ENCODE measurements around the gene RELT. TPM values are rescaled to one million over a fixed set of nuclear protein-coding genes. Genes with fewer than 3 reads are reported as not detected.

RELT gene
- total and polyA plus RNA-seq, 2 experiments from 2014 or later: 2.0 to 6.3 TPM

DNA sequence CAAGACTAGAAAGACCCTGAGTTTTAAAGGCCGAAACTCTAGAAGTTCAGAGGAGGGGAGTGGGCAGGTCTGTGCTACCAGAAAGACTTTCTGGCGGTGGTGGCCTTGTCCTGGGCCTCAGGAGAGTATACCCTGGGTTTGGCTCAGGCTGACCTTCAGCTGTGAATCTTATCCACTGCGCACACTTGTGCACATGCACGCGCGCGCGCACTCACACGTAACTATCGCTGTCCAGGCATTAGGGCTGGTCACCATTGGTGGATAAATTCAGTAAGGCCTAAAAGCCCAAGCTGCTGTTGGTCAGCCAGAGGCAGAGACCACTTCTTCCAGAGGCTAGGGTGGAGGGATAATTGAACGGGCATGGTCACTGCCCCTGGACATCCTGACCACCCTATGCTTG lies 43.0 kb upstream of the RELT start:
- H3F3A ChIP-seq (replicated peaks; ENCODE audit: low read depth): 0 out of 2 replicates have a peak, but pooled peaks cover 5% of the 10 kb centered on the region
- 0 out of 2 replicates have a peak overlapping the region, but pooled peaks have one; percentile 42 for H3K4me2 ChIP-seq
- no peak for DNase-seq (ENCODE audit: low spot score)
- Mint-ChIP-seq H3K36me3 (ENCODE audit: low read depth) (no peaks in the 10 kb centered on the region), H3K27me3 (ENCODE audit: insufficient read depth, low read depth, poor library complexity) (peaks cover 51% of the 10 kb centered on the region), H3K27ac (no peak overlapping the region), H3K4me1 (peaks cover 46% of the 10 kb centered on the region), H3K4me3 (peak overlapping the region; percentile 37; the same call in 2 of the 3 replicates), H3K9me3 (no peaks in the 10 kb centered on the region)
- H3K4me1 ChIP-seq (ENCODE audit: insufficient read depth): peaks cover 45% of the 10 kb centered on the region
- H4K20me1 ChIP-seq (replicated peaks; ENCODE audit: insufficient read depth): peaks cover 15% of the 10 kb centered on the region
- H3K36me3 ChIP-seq (ENCODE audit: insufficient read depth): no peaks in the 10 kb centered on the region
- H3K4me3 ChIP-seq: no peak overlapping the region
- no peaks in the 10 kb centered on the region for H3K9me2 ChIP-seq (ENCODE audit: insufficient read depth)
- H2AFZ ChIP-seq: no peak overlapping the region
- H3K79me2 ChIP-seq (replicated peaks; ENCODE audit: insufficient read depth): no peaks in the 10 kb centered on the region
- ATAC-seq: no peak
- H3K27ac ChIP-seq (ENCODE audit: low read depth): no peak overlapping the region
- peaks cover 39% of the 10 kb centered on the region for H3K27me3 ChIP-seq (ENCODE audit: insufficient read depth)
- TF ChIP-seq REST (IDR thresholded peaks at IDR 0.05; ENCODE audit: unreplicated experiment) (no peak), ZNF331 (CRISPR knock-in tag; IDR thresholded peaks at IDR 0.05; ENCODE audit: low read depth) (no peak), CREB1 (CRISPR knock-in tag; IDR thresholded peaks at IDR 0.05; ENCODE audit: low read depth) (no peak), EZH2phosphoT487 (IDR thresholded peaks at IDR 0.05; ENCODE audit: unreplicated experiment) (no peak), NANOG (IDR thresholded peaks at IDR 0.05; ENCODE audit: borderline replicate concordance) (no peak), STAT1 (IDR thresholded peaks at IDR 0.05; ENCODE audit: unreplicated experiment) (no peak), CTCF (conservative IDR thresholded peaks at IDR 0.05; ENCODE audit: low read depth in 2 of 2) (no peak), EZH2 (IDR thresholded peaks at IDR 0.05; ENCODE audit: low read depth, unreplicated experiment) (no peak), POLR2AphosphoS5 (IDR thresholded peaks at IDR 0.05; ENCODE audit: low read depth) (no peak), ZNF114 (CRISPR knock-in tag; IDR thresholded peaks at IDR 0.05) (no peak), JUNB (IDR thresholded peaks at IDR 0.05; ENCODE audit: unreplicated experiment) (no peak)
- TF ChIP-seq, protein P1, sequence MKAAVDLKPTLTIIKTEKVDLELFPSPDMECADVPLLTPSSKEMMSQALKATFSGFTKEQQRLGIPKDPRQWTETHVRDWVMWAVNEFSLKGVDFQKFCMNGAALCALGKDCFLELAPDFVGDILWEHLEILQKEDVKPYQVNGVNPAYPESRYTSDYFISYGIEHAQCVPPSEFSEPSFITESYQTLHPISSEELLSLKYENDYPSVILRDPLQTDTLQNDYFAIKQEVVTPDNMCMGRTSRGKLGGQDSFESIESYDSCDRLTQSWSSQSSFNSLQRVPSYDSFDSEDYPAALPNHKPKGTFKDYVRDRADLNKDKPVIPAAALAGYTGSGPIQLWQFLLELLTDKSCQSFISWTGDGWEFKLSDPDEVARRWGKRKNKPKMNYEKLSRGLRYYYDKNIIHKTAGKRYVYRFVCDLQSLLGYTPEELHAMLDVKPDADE (IDR thresholded peaks at IDR 0.05): no peak
- TF ChIP-seq, protein P2, sequence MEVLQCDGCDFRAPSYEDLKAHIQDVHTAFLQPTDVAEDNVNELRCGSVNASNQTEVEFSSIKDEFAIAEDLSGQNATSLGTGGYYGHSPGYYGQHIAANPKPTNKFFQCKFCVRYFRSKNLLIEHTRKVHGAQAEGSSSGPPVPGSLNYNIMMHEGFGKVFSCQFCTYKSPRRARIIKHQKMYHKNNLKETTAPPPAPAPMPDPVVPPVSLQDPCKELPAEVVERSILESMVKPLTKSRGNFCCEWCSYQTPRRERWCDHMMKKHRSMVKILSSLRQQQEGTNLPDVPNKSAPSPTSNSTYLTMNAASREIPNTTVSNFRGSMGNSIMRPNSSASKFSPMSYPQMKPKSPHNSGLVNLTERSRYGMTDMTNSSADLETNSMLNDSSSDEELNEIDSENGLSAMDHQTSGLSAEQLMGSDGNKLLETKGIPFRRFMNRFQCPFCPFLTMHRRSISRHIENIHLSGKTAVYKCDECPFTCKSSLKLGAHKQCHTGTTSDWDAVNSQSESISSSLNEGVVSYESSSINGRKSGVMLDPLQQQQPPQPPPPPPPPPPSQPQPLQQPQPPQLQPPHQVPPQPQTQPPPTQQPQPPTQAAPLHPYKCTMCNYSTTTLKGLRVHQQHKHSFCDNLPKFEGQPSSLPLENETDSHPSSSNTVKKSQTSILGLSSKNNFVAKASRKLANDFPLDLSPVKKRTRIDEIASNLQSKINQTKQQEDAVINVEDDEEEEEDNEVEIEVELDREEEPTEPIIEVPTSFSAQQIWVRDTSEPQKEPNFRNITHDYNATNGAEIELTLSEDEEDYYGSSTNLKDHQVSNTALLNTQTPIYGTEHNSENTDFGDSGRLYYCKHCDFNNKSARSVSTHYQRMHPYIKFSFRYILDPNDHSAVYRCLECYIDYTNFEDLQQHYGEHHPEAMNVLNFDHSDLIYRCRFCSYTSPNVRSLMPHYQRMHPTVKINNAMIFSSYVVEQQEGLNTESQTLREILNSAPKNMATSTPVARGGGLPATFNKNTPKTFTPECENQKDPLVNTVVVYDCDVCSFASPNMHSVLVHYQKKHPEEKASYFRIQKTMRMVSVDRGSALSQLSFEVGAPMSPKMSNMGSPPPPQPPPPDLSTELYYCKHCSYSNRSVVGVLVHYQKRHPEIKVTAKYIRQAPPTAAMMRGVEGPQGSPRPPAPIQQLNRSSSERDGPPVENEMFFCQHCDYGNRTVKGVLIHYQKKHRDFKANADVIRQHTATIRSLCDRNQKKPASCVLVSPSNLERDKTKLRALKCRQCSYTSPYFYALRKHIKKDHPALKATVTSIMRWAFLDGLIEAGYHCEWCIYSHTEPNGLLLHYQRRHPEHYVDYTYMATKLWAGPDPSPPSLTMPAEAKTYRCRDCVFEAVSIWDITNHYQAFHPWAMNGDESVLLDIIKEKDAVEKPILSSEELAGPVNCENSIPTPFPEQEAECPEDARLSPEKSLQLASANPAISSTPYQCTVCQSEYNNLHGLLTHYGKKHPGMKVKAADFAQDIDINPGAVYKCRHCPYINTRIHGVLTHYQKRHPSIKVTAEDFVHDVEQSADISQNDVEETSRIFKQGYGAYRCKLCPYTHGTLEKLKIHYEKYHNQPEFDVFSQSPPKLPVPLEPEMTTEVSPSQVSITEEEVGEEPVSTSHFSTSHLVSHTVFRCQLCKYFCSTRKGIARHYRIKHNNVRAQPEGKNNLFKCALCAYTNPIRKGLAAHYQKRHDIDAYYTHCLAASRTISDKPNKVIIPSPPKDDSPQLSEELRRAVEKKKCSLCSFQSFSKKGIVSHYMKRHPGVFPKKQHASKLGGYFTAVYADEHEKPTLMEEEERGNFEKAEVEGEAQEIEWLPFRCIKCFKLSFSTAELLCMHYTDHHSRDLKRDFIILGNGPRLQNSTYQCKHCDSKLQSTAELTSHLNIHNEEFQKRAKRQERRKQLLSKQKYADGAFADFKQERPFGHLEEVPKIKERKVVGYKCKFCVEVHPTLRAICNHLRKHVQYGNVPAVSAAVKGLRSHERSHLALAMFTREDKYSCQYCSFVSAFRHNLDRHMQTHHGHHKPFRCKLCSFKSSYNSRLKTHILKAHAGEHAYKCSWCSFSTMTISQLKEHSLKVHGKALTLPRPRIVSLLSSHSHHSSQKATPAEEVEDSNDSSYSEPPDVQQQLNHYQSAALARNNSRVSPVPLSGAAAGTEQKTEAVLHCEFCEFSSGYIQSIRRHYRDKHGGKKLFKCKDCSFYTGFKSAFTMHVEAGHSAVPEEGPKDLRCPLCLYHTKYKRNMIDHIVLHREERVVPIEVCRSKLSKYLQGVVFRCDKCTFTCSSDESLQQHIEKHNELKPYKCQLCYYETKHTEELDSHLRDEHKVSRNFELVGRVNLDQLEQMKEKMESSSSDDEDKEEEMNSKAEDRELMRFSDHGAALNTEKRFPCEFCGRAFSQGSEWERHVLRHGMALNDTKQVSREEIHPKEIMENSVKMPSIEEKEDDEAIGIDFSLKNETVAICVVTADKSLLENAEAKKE (CRISPR knock-in tag; IDR thresholded peaks at IDR 0.05): no peak

Measured in GM23338 (cell line).